Kidney capillary endothelial cell (primary cell): ENCODE results near the gene MRPS27.

Source experiments
- DNase-seq: peaks from one replicate; pipeline ENCODE4 v3.0.0-alpha.2; 2018; ENCODE audit warnings: low spot score

The MRPS27 gene

GRCh38 chr5:72231991-72232703 is 87.9 kb downstream of the MRPS27 start:
- DNase-seq: no peak

GRCh38 chr5:72228960-72229359 is 91.1 kb downstream of the MRPS27 start:
- no peak for DNase-seq

DNA sequence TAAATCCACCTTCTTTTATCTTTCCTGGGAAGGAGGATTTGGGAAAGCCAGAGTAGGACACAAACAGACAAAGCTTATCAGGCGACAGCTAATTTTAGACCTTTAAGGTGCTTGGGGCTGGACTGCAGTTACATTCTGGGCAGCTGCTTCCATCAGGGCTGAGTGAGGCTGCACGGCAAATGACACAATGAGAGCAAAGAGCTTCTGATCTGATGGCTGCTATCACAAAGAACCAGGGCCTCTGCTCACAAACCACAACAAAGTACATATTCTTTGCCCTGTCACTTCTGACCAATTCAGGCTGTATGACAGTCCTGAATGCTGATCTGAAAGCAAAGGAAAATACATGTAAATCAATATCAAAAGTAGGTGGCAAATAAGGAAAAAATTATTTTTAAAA is 93.1 kb downstream of the MRPS27 start:
- DNase-seq: no peak

GRCh38 chr5:72225741-72226140 is 94.3 kb downstream of the MRPS27 start:
- DNase-seq: no peak

DNA sequence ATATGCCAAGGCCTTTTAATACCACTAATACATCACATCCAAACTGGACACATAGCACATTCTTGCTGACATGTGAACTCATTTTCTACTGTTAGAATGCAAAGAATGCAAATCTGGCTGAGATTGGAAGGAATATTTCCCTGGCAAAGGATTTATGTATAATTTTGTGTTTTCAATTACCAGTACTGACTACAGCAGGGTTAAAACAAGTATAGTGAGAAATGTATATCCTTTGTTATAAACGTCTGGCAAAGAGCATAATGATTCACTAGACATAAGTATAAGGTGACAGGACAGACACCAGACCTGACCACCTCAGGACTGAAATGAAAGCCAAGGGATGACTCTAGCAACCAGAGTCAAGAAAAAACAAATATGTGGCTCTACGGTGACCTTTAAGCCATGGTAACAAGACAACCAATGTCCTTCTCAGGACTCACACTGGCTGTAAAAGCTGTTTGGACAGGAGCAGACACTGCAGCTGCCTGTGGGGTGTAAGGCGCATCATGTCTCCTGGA is 95.0 kb downstream of the MRPS27 start:
- no peak for DNase-seq

DNA sequence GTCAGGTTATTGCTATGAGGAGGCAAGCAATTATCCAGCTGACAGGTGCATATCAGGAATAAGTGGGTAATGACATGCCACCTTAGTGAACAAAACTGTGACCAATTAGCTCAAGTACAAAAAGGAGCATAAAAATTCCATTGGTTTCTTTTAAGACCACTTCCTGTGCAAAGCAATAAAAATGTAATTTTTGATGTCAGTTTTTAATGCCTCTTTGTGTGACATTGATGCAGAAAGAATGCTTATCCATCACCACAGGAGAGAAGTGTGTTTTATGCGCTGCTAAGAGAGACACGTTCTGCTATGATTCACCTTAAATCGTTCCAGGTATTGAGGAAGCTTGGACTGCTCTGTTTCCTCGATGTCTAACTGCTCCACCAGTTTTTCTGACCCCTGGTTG is 96.7 kb downstream of the MRPS27 start:
- DNase-seq: no peak

DNA sequence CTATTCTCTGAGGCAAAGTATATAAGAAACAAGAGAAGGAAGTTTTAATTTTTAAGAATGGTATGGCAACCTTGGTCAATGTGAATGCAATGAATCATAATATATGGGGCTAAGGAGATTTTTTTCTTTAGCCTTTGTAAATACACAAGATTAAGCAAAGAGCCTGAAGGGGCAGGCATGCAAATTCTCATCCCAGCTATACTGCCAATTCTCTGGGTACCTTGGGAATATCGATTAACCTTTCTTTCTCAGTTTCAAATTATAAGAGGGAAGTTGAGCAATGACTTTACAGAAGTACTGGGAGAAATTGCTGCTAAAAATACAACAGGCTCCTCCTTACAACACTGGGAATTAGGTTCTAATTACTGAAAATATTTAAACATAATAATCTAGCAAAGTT is 97.5 kb downstream of the MRPS27 start:
- no peak for DNase-seq

- DNase-seq: no peak
These were observed 98.5 kb downstream of the MRPS27 start for GRCh38 chr5:72221541-72221940.

DNA sequence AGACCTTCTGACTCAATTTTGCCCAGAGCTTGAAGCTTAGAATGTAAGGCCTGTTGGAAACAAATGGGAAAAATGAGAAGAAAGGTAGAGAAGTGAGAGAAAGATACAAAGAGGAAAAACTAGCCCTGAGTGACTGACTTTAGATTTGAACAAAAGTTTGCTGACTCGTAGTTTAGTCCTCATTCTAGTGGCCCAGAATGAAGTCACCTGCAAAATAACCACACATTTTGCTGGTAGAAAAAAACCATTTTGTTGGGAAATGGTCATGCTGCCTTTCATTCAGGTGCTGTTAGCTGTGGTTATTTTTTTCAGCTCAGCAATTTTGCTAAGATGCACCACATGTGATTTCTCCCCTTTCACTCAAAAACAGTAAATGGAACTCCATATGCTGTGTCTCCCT is 98.9 kb downstream of the MRPS27 start:
- DNase-seq: no peak

GRCh38 chr5:72216756-72217155 is 103.3 kb downstream of the MRPS27 start:
- no peak for DNase-seq

GRCh38 chr5:72214168-72214567 is 105.9 kb downstream of the MRPS27 start:
- no peak for DNase-seq

GRCh38 chr5:72213482-72213881 is 106.6 kb downstream of the MRPS27 start:
- DNase-seq: no peak

- no peak for DNase-seq
These were observed 107.9 kb downstream of the MRPS27 start for GRCh38 chr5:72212171-72212570.

- peak; percentile 78 for DNase-seq
These were observed 109.0 kb downstream of the MRPS27 start for GRCh38 chr5:72210888-72211678.

- no peak for DNase-seq
These were observed 110.6 kb downstream of the MRPS27 start for GRCh38 chr5:72209147-72210115.

GRCh38 chr5:72208324-72208926 is 111.6 kb downstream of the MRPS27 start:
- no peak for DNase-seq

DNA sequence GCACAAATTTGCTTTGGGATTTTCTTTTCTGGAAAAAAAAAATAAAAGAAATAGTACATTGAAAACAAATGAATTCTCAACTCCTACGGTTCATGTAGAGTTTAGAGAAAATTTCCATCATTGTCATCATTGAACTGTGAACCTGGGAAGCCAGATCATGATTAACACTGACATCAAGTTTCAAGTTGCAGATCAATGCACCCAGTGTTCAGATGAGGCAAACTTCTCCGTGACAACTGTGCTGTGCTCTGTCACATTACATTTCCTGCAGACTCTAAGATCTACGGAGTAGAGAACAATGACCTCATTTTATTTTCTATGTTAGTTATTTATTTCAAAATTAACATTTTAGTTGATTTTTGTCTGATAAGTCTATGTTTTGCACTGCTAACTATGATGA is 113.0 kb downstream of the MRPS27 start:
- DNase-seq: no peak

DNA sequence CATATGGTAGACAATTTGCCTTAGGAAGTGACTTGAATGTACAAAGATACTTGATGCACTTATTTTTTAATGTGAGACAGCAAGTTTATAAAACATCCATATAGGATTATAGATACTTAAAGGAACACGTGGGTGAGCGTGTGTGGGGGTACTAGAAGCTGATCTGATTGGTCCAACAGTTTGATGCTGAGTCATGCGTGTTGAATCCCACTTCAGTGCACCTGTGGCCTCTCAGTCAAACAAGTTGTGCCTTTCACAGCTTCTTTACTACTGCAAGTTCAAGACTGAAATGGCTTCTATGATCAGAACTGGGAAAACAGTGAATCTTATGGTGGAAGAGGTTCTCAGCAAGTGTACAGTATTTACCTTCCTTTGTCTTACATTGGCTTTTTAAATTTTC is 113.9 kb downstream of the MRPS27 start:
- DNase-seq: no peak

GRCh38 chr5:72205431-72206009 is 114.5 kb downstream of the MRPS27 start:
- DNase-seq: no peak

GRCh38 chr5:72204946-72205345 is 115.1 kb downstream of the MRPS27 start:
- no peak for DNase-seq

DNA sequence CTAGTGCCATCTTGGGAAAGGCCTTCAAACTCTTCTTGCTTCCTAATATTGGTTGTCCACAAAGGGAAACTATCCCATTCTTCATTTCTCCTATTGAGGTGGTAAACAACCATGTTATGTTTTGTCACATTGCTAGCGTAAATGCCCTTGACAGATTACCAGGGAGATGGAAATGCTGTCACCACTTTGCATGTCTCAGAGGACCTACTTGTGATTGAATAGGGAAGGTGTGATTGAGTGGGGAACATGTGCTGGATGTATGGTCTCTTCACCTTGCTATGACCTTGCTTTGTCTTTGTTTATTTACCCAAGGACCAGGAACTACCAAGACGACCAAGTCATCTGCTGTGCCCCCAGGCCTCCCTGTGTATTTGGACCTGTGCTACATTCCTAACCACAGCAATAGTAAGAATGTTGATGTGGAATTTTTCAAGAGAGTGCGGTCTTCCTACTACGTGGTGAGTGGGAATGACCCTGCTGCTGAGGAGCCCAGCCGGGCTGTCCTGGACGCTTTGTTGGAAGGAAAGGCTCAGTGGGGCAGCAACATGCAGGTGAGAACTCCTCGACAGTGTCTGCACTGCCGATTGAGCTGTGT is 116.7 kb downstream of the MRPS27 start:
- DNase-seq: no peak
